COR-L47 (cell line): ENCODE results near the gene KRT83.
A peak's percentile ranks its signal among the peaks of the same experiment; 100 is the strongest.
"Not testable (repeated sequence)": the region's sequence is repeated elsewhere in the genome, so short reads cannot be mapped to it uniquely, and the experiment has no call there.

ENCODE experiments used
- DNase-seq: peaks from one replicate; lab custom pipeline; 2025; lab: John Stamatoyannopoulos, UW

KRT83 gene

GRCh38 chr12:52353766-52354165, 32.6 kb upstream of the KRT83 start:
- no peak for DNase-seq

GRCh38 chr12:52352951-52353350, 31.8 kb upstream of the KRT83 start:
- no peak for DNase-seq

DNA sequence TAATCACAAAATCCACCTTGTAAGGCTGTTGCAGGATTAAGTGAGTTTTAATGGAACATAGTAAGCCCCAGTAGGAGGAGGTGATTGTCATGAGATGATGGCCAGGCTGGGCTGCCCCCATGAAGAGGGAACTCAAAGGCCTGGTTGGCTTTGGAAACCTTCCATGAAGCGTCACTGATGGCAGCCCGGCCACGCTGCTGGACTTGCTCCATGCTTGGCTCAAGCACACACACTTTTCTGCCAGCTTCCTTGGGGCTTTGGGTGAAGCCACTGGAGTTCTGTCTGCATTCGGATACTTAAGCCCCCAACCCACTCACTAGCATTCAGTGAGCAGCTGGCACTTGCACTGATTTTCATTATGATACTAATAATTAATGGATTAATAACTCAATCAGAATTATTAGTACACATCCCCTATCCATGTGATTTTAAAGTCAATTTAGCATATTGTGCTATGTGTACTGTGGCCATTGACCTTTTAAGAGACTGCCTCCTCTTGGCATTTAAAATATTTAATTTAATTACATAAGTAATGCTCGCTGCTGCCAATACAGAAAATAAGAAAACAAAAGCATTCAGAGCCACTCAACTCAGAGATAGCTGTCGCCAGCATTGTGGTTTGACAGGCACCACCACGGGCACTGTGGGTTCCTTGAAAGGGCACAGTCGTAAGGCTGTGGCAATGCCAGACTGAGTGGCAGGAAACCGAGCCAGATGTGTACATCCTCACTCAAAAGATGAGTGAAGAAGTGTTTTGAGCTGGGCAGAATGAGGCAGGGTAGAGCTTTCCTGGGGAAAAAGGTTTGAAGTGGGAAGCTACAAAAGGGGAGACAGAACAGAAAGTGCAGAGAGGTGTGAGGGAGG, 30.2 kb upstream of the KRT83 start:
- no peak for DNase-seq

- no peak for DNase-seq
Observed at GRCh38 chr12:52350786-52351185, 29.6 kb upstream of the KRT83 start.

- no peak for DNase-seq
Observed at GRCh38 chr12:52350021-52350620, 28.9 kb upstream of the KRT83 start.

- no peak for DNase-seq
Observed at GRCh38 chr12:52349196-52349595, 28.0 kb upstream of the KRT83 start.

DNA sequence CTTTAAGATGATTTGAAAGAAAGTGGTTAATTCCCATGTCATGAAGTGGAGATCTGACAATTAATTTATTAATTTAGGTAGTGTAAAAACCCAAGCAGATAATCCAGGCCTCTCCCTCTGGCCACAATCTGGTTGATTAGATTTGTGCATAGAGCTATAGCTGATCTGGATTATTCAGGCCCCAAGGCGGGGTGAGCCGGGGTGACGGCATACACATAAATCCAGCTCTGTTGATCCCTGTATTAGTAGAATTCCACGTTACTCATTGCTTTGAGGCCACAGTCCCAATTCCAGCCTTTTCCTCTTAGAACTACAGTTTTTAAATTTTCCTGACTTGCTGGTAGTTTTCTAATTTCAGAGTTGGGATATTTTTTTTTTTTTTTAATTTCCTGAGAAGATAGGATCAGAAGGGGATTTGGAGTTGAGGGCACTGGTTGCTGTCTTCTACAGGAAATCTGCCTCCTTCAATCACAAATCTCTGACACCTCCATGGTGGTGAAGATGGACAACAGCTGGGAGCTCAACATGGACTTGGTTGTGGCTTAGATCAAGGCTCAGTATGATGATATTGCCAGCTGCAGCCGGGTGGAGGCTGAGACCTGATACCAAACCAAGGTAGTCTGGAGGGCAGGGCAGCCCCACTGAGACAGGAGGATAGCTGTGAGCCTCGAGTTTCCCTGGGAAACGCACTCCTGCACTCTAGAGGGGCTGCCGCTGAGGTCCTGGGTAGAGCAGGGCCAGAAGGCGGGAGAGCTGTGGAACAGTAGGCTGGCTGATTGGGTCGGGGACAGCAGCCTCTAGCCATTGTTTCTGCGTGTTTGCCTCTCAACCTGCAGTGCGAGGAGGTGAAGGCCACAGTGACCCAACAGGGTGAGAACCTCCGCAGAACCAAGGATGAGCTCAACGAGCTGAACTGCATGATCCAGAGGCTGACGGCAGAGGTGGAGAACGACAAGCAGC, 26.6 kb upstream of the KRT83 start:
- DNase-seq = no peak

DNA sequence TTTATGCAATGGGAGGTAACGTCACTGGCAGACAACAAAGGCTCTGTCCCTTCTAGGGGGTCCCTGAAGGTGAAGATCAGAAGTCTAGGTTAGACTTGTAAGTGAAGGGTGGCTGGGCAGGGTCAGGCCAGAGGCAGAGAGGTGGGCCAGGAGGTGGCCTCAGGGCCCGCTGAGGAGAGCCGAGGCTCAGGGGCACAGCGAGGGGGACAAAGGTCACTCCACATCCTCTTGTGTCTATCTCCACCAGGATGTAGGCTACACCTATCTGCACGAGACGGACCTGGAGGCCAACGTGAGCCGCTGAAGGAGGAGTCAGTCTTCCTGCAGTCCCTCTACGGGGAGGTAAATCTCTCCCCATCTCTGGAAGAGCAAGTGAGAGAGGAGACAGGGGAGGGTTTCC, 25.8 kb upstream of the KRT83 start:
- no peak for DNase-seq

DNA sequence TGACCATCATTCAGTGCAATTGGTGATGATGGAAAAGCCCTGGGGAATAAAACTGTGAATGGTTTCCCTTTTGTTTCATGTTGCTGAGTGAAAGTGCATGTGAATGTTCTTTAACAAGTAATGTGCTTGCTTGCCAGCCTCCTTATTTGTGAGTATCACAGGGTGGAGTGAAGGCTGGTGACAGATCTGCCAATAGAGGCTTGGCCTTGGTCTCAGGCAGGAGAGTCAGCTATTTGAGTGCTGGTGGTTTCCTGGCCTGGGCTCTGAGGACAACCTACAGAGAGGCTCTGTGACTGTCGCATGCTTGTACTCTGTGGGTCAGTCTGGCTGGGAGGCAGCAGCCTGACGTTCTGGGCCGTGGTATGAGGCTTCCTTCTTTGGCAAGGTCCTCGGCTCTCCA, 25.4 kb upstream of the KRT83 start:
- no peak for DNase-seq

GRCh38 chr12:52345041-52345440, 23.8 kb upstream of the KRT83 start:
- not testable (repeated sequence) for DNase-seq

DNA sequence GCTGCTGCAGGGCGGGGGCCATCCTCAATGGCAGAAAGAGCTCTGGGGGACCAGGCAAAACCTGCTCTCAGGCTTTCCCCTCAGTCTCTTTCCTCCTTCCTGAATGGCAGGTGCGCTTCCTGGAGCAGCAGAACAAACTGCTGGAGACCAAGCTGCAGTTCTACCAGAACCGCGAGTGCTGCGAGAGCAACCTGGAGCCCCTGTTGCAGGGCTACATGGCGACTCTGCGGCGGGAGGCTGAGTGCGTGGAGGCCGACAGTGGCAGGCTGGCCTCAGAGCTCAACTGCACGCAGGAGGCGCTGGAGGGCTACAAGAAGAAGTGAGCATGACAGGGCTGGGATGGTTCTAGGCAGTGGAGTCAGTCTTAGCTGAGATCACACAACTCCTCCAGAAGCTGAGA, 22.9 kb upstream of the KRT83 start:
- DNase-seq = no peak

DNA sequence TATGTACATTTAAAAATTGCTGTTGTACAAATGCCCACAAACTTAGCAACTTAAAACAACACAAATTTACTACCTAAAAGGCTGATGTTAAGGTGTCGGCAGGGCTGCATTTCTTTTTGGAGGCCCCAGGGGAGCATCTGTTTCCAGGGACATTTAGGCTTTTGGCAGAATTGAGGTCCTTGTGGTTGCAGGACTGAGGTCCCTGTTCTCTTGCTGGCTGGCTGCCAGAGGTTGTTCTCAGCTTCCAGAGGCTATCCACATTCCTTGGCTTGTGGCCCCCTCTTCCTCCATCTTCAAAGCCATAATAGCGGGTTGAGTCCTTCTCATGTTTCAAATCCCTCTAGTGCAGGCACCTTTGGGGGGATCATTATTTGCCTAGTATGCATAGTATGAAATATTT, 22.4 kb upstream of the KRT83 start:
- DNase-seq = no peak

DNA sequence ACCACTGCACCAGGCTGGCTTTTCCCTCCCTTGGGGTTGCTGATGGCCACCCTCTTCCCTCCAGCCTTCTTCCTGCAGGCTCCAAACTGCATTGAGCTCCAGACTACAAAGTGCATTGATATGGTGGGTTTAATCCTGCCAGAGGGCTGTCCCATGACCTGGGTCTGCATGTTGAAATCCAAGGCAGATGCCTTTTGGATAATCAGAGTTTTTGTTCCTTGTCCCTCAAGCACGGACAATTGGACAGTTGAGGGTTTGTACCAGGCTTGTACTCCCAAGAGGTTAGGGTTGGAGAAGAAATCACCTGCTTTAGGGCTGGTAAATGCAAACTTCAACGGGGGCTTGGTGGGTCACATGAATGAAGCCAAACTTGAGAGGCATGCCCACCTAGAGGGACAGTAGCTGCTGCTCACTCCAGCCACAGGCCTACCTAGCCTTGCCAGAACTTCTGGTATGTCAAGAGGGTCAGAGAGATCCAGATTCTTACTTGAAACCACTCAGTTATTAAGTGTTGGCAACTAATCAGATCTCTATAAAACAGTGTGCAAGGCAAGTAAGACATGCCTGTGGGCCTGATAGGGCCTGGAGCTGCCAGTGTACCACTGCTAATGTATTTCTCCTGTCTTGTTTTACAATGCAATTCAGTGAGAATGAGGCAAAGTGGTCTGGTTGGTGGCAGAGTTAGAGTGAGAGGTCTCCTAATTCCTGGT, 21.7 kb upstream of the KRT83 start:
- DNase-seq = no peak

DNA sequence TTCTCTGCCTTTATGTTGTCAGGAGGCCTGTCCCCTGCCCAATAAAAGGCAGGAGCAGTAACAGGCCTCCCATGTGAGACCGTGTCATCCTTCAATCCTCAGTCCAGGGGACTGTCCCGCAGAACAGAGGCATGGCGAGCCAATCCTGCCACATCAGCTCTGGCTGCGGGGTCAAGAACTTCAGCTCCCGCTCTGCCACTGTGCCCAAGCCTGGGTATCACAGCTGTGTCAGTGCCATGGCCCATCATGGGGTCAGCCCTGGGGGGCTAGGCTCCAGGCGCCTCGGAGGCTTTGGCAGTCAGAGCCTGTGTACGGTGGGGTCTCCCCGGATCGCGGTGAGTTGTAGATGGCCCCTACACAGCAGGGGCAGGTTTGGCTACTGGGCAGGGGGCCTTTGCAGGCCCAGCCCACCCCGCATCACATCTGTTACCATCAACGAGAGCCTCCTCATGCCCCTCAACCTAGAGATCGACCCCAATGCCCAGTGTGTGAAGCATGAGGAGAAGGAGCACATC, 19.9 kb upstream of the KRT83 start:
- DNase-seq = no peak

DNA sequence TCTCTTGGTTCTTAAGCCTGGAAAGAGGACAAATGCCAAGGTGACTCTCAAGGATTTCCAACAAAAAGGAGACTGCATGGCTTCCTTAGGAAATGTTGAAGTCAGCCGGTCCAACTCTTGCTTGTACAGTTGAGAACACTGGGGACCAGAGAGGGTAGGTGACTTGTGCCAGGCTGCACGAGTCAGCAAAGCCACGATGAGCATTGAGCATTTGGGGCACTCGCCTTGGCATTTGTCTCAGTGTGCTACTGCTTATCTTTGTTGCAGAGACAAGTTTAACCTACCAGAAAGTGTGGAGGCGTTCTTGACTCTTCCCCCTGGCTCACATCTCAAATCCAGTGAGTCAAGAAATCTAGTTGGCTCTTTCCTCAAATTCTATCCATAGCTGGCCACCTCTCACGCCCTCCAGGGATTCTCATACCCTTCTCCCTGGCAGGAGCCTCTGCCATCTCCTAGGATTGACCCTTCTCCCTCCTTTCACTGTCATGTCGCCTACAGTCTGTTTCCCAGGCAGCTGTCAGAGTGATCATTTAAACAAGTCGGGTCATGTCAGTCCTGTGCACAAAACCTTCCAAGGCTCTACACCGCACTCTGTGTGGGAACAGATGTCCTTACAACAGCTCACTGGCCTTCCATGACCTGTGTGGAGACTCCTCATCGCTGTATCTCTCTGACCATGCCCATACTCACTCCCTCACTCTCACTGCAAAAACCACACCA, 17.2 kb upstream of the KRT83 start:
- DNase-seq = no peak

GRCh38 chr12:52337054-52337453, 15.9 kb upstream of the KRT83 start:
- no peak for DNase-seq

- DNase-seq = no peak
Observed at GRCh38 chr12:52336641-52337040, 15.4 kb upstream of the KRT83 start.

GRCh38 chr12:52335598-52336262, 14.5 kb upstream of the KRT83 start:
- DNase-seq = peak; percentile 94

GRCh38 chr12:52334185-52334584, 13.0 kb upstream of the KRT83 start:
- no peak for DNase-seq

DNA sequence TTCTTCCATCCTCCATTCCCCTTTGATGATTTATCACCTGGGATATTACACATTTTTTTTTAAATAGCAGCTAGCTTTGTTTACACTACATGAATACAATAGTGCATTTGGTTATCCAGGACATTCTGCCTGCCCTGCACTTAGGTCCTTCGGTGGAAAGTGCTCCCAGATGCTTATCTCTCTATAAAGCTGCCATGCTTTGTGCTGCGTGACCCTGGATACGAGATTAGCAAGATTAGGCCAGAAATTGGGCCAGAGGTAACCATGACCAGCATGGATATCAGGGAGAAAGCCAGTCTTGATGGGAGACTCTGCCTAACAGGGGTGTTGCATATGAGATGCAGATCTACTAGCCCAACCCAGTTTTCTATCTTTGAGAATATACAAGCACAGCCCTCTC, 12.1 kb upstream of the KRT83 start:
- DNase-seq = peak; percentile 12
